Endothelial cell of umbilical vein (primary cell): ENCODE results near the gene SLC25A41. TPM values are rescaled to one million over a fixed set of nuclear protein-coding genes. Genes with fewer than 3 reads are reported as not detected.

Experiments used
- BruUV-seq: library from RNA; stranded (reverse); fragments of 400-500 nt; replicated peaks from 2 replicates; lab custom pipeline; 2021; lab: Mats Ljungman, UMichigan
- CTCF ChIA-PET: fragments of 300-600, 350-600 bp; sonication (Branson Sonifier 250); formaldehyde crosslinking; loops from one replicate; lab custom pipeline; 2021; ENCODE audit warnings: antibody characterized with exemption, inconsistent platforms; lab: Charles Lee
- POLR2A ChIA-PET: fragments of 300-600, 350-600 bp; sonication (Branson Sonifier 250); formaldehyde crosslinking; loops from one replicate; lab custom pipeline; 2021; ENCODE audit warnings: antibody characterized with exemption, inconsistent platforms; lab: Charles Lee
- DNase-seq: peaks from one replicate; pipeline ENCODE4 v3.0.0-alpha.2; 2011; ENCODE audit warnings: low read depth, low spot score
- FAIRE-seq: peaks from 2 replicates; lab custom pipeline; 2011; peaks lifted over from hg19 to GRCh38; lab: Jason Lieb, UNC
- H2AFZ ChIP-seq: 2 replicates; pipeline ENCODE4 v1.6.0; 2012; ENCODE audit warnings: low read depth, low read length, control low read depth, inconsistent platforms
- H3K27ac ChIP-seq: 2 replicates; pipeline ENCODE4 v1.5.1; 2011; ENCODE audit warnings: low read depth, mild to moderate bottlenecking, control low read depth, low read length, moderate library complexity; ENCODE audit not compliant: insufficient read depth
- H3K27me3 ChIP-seq, 2 experiments: 2 replicates each; pipeline versions ENCODE4 v1.6.0 to v1.6.1; 2011; ENCODE audit warnings: low read length in 2 of 2, mixed read lengths in 1 of 2; ENCODE audit not compliant: control insufficient read depth in 2 of 2, insufficient read depth in 2 of 2
- H3K36me3 ChIP-seq, 2 experiments: 2 replicates in 1 of 2; 3 replicates in 1 of 2; pipeline ENCODE4 v1.5.1; 2011; ENCODE audit warnings: low read length in 2 of 2, mild to moderate bottlenecking in 1 of 2, moderate library complexity in 1 of 2; ENCODE audit not compliant: control insufficient read depth in 2 of 2, insufficient read depth in 2 of 2; ENCODE audit errors: extremely low read depth in 1 of 2
- H3K4me1 ChIP-seq: 3 replicates; pipeline ENCODE4 v1.5.1; 2011; ENCODE audit warnings: mild to moderate bottlenecking, low read length; ENCODE audit not compliant: control insufficient read depth, insufficient read depth; ENCODE audit errors: extremely low read depth
- H3K4me2 ChIP-seq: 2 replicates; pipeline ENCODE4 v1.6.1; 2011; ENCODE audit warnings: low read length, control low read depth, mixed read lengths; ENCODE audit not compliant: insufficient read depth
- H3K4me3 ChIP-seq, 3 experiments: fragments of 200-600 bp in 1 of 3; sonication (generic), shearing (Covaris generic) in 1 of 3; replicated peaks in 1 of 3; 2 replicates each; pipeline ENCODE4 v1.5.1; 2011 to 2016; ENCODE audit warnings: control low read depth in 3 of 3, low read length in 3 of 3, mild to moderate bottlenecking in 2 of 3, inconsistent platforms in 1 of 3, low read depth in 1 of 3, moderate library complexity in 1 of 3; ENCODE audit not compliant: insufficient read depth in 1 of 3
- H3K79me2 ChIP-seq: 2 replicates; pipeline ENCODE4 v1.6.0; 2012; ENCODE audit warnings: low read length, inconsistent platforms; ENCODE audit not compliant: control insufficient read depth, insufficient read depth
- H3K9ac ChIP-seq: replicated peaks from 2 replicates; pipeline ENCODE3; 2011; ENCODE audit warnings: low read length, control low read depth; ENCODE audit not compliant: insufficient read depth; ENCODE audit errors: extremely low read depth
- H3K9me1 ChIP-seq: replicated peaks from 3 replicates; pipeline ENCODE4 v1.6.0; 2011; ENCODE audit warnings: mild to moderate bottlenecking, low read length; ENCODE audit not compliant: control insufficient read depth, insufficient read depth; ENCODE audit errors: extremely low read depth
- H3K9me3 ChIP-seq: replicated peaks from 2 replicates; pipeline ENCODE4 v1.5.1; 2012; ENCODE audit warnings: low read length, inconsistent platforms; ENCODE audit not compliant: control insufficient read depth, insufficient read depth
- H4K20me1 ChIP-seq: replicated peaks from 2 replicates; pipeline ENCODE3; 2011; ENCODE audit warnings: mild to moderate bottlenecking, low read length; ENCODE audit not compliant: control insufficient read depth, insufficient read depth; ENCODE audit errors: extremely low read depth
- EZH2 ChIP-seq: IDR thresholded peaks from 2 replicates; pipeline ENCODE4 v1.6.1; 2012; ENCODE audit warnings: borderline replicate concordance, low read depth, mild to moderate bottlenecking, moderate library complexity, low read length, inconsistent platforms; ENCODE audit not compliant: severe bottlenecking
- FOS ChIP-seq: IDR thresholded peaks from 2 replicates; pipeline ENCODE4 v1.6.1; 2011; ENCODE audit warnings: mild to moderate bottlenecking, low read length, moderate library complexity, borderline replicate concordance; ENCODE audit not compliant: insufficient read depth
- GATA2 ChIP-seq: IDR thresholded peaks from 2 replicates; pipeline ENCODE4 v1.7.0; 2011; ENCODE audit warnings: low read depth, mild to moderate bottlenecking, moderate library complexity, mixed read lengths, low read length; ENCODE audit not compliant: insufficient read length, insufficient read depth
- JUN ChIP-seq: IDR thresholded peaks from 2 replicates; pipeline ENCODE4 v1.6.1; 2011; ENCODE audit warnings: borderline replicate concordance, low read depth; ENCODE audit not compliant: insufficient read length, insufficient read depth
- MYC ChIP-seq: IDR thresholded peaks from one replicate; pipeline ENCODE4 v1.6.1; 2011; ENCODE audit warnings: mild to moderate bottlenecking, low read depth, low read length
- POLR2A ChIP-seq: IDR thresholded peaks from 2 replicates; pipeline ENCODE4 v1.6.1; 2012; ENCODE audit warnings: low read depth, mild to moderate bottlenecking, control low read depth, low read length
- POLR2AphosphoS5 ChIP-seq: IDR thresholded peaks from 2 replicates; pipeline ENCODE4 v1.6.1; 2012; ENCODE audit warnings: low read depth, mild to moderate bottlenecking, control low read depth, low read length, moderate library complexity; ENCODE audit not compliant: insufficient read depth
- dilution Hi-C: fragments of 300-500 bp; cut with MboI; formaldehyde crosslinking; loops from one replicate; pipeline ENCODE4 v1.15.0; 2019; ENCODE audit warnings: low sequenced_read_pairs; ENCODE audit not compliant: extremely low pct_ligation_motif_present
- intact Hi-C: fragments of 100-400 bp; cut with micrococcal nuclease; formaldehyde crosslinking; loops from one replicate; pipeline ENCODE4 v1.10.0; 2022
- polyA plus RNA-seq, 4 experiments: library from polyadenylated mRNA; depleted of rRNA in 3 of 4; stranded (reverse) in 3 of 4; unstranded in 1 of 4; fragments of >200 nt; gene quantifications; 2 replicates each; pipeline versions ENCODE4 v1.2.1 to v1.2.3, GENCODE V29; 2011 to 2012; ENCODE audit warnings: missing spikeins in 1 of 4
- total RNA-seq: library from RNA; stranded (reverse); gene quantifications from 2 replicates; pipeline ENCODE4 v1.2.3, GENCODE V29; 2021
- TF ChIP-seq, protein P1 (sequence below), 2 donors: IDR thresholded peaks; 1 replicate in 1 of 2; 2 replicates in 1 of 2; pipeline ENCODE4 v1.5.1; 2011; ENCODE audit warnings: low read length in 2 of 2, mild to moderate bottlenecking in 2 of 2, moderate library complexity in 2 of 2, control low read depth in 1 of 2, inconsistent platforms in 1 of 2, low read depth in 1 of 2; ENCODE audit not compliant: insufficient read depth in 1 of 2; ENCODE audit errors: extremely low read depth in 1 of 2
- TF ChIP-seq, protein P2 (sequence below): IDR thresholded peaks from 2 replicates; pipeline ENCODE4 v1.6.1; 2011; ENCODE audit not compliant: insufficient read depth, insufficient read length

SLC25A41 gene
- total and polyA plus RNA-seq, 2 donors (not counting 3 experiments of a cell fraction or from before 2014, with no cell fraction given) = 0.21 TPM; not detected in 1

DNA sequence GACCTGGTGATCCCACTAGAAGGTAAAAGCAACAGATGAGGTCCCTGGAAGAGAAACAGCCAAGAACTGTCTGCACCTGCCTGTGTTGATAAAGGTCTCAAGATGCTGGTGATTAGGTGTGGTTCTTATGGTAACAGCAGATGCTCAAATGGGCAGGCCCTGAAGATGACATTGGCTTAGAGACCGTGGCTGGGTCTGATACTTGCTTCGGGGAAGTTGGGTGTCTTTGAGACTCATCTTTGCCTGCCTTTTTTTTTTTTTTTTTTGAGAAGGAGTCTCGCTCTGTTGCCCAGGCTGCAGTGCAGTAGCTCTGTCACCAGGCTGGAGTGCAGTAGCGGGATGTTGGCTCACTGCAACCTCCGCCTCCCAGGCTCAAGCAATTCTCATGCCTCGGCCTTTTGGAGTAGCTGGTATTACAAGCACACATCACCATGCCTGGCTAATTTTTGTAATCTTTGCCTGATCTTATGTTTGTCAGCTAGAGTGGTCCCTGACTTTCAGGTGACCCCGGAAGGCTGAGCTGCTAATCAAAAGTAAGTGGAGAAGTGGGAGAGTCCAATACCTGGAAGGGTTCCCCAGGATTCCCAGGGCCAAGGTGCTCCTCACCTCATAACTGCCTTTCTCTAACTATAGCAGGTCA lies 18.1 kb upstream of the SLC25A41 start:
- dilution Hi-C loops = no loop called here
- H3K4me1 ChIP-seq = no peaks in the 10 kb centered on the region
- no peak overlapping the region for H3K4me3 ChIP-seq
- FAIRE-seq (no peak), DNase-seq (no peak)
- BruUV-seq = no TSS peak
- no peaks in the 10 kb centered on the region for H3K9me3 ChIP-seq
- H3K9ac ChIP-seq = no peak overlapping the region
- CTCF ChIA-PET = no interaction called here
- H3K36me3 ChIP-seq = peaks cover 2 to 6% of the 10 kb centered on the region in 2 experiments
- POLR2A ChIA-PET = no interaction called here
- H2AFZ ChIP-seq = no peak overlapping the region
- no peaks in the 10 kb centered on the region for H3K79me2 ChIP-seq
- no peaks in the 10 kb centered on the region for H3K27me3 ChIP-seq
- TF ChIP-seq JUN (no peak), POLR2A (no peak), POLR2AphosphoS5 (no peak)
- TF ChIP-seq, protein P1, sequence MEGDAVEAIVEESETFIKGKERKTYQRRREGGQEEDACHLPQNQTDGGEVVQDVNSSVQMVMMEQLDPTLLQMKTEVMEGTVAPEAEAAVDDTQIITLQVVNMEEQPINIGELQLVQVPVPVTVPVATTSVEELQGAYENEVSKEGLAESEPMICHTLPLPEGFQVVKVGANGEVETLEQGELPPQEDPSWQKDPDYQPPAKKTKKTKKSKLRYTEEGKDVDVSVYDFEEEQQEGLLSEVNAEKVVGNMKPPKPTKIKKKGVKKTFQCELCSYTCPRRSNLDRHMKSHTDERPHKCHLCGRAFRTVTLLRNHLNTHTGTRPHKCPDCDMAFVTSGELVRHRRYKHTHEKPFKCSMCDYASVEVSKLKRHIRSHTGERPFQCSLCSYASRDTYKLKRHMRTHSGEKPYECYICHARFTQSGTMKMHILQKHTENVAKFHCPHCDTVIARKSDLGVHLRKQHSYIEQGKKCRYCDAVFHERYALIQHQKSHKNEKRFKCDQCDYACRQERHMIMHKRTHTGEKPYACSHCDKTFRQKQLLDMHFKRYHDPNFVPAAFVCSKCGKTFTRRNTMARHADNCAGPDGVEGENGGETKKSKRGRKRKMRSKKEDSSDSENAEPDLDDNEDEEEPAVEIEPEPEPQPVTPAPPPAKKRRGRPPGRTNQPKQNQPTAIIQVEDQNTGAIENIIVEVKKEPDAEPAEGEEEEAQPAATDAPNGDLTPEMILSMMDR (IDR thresholded peaks at IDR 0.05; ENCODE audit: extremely low read depth in 1 of 2, insufficient read depth in 1 of 2, low read depth in 1 of 2, low read length in 2 of 2) = no peak
- no peak overlapping the region for H3K4me2 ChIP-seq
- intact Hi-C loops = no loop called here
- no peaks in the 10 kb centered on the region for H4K20me1 ChIP-seq
- H3K27ac ChIP-seq = no peak overlapping the region
- no peaks in the 10 kb centered on the region for H3K9me1 ChIP-seq

DNA sequence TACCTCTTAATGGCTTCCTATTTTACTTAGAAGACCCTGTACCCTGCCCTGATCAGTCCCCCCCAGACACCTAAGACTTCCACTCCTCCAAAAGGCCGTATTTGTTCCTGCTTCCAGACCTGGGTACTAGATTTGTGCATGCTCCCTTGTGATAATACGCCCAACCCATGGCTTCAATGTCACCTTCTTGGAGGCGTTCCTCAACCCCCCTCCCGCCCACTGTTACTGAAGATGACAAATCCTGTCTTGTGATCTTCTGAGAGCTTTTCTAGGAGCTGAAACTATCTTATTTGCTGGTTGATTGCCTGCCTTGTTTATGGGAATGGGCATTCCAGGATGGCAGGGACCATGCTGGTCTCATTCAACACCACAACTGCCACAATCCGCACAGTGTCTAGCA lies 16.6 kb upstream of the SLC25A41 start:
- no peak for FAIRE-seq
- DNase-seq = no peak
- H3K79me2 ChIP-seq = no peaks in the 10 kb centered on the region
- no peaks in the 10 kb centered on the region for H3K4me1 ChIP-seq
- dilution Hi-C loops (no loop called here), intact Hi-C loops (no loop called here)
- ChIA-PET CTCF (no interaction called here), POLR2A (no interaction called here)
- H3K9ac ChIP-seq = no peak overlapping the region
- no peak overlapping the region for H2AFZ ChIP-seq
- no peak overlapping the region for H3K27ac ChIP-seq
- no peak overlapping the region for H3K4me2 ChIP-seq
- H3K36me3 ChIP-seq = peaks cover 2 to 6% of the 10 kb centered on the region in 2 experiments
- no peaks in the 10 kb centered on the region for H4K20me1 ChIP-seq
- TF ChIP-seq EZH2 (no peak), FOS (no peak), MYC (no peak), GATA2 (no peak), JUN (no peak), POLR2A (no peak), POLR2AphosphoS5 (no peak)
- TF ChIP-seq, protein P2, sequence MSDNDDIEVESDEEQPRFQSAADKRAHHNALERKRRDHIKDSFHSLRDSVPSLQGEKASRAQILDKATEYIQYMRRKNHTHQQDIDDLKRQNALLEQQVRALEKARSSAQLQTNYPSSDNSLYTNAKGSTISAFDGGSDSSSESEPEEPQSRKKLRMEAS = no peak
- TF ChIP-seq, protein P1 (IDR thresholded peaks at IDR 0.05; ENCODE audit: extremely low read depth in 1 of 2, insufficient read depth in 1 of 2, low read depth in 1 of 2, low read length in 2 of 2) = no peak
- H3K27me3 ChIP-seq = no peaks in the 10 kb centered on the region
- no peaks in the 10 kb centered on the region for H3K9me1 ChIP-seq
- H3K9me3 ChIP-seq = no peaks in the 10 kb centered on the region
- BruUV-seq = no TSS peak
- H3K4me3 ChIP-seq = no peak overlapping the region
